HEK293 (cell line): ENCODE results near the gene HPDL.
"Not testable (repeated sequence)": the region's sequence is repeated elsewhere in the genome, so short reads cannot be mapped to it uniquely, and the experiment has no call there.

ENCODE experiments used
- ZNF274 ChIP-seq, 2 experiments: fragments of 200-500 bp in 1 of 2; fragments of 450-650 bp in 1 of 2; sonication (Bioruptor generic) in 1 of 2; formaldehyde crosslinking in 1 of 2; IDR thresholded peaks; 2 replicates each; pipeline versions ENCODE4 v1.5.1 to v1.6.1; 2014 to 2016; ENCODE audit warnings: borderline replicate concordance in 1 of 2, inconsistent platforms in 1 of 2, low read length in 1 of 2, missing biosample characterization in 1 of 2, missing genetic modification characterization in 1 of 2
- ZNF791 ChIP-seq: fragments of 450-650 bp; formaldehyde crosslinking; IDR thresholded peaks from 2 replicates; pipeline ENCODE4 v1.5.1; 2016; ENCODE audit warnings: missing biosample characterization, missing genetic modification characterization
- TF ChIP-seq, protein P1 (sequence below): fragments of 450-650 bp; formaldehyde crosslinking; IDR thresholded peaks from 2 replicates; pipeline ENCODE4 v1.5.1; 2016; ENCODE audit warnings: missing biosample characterization, missing genetic modification characterization

GRCh38 chr1:45284858-45285257, 41.8 kb upstream of the HPDL start:
- TF ChIP-seq, protein P1, sequence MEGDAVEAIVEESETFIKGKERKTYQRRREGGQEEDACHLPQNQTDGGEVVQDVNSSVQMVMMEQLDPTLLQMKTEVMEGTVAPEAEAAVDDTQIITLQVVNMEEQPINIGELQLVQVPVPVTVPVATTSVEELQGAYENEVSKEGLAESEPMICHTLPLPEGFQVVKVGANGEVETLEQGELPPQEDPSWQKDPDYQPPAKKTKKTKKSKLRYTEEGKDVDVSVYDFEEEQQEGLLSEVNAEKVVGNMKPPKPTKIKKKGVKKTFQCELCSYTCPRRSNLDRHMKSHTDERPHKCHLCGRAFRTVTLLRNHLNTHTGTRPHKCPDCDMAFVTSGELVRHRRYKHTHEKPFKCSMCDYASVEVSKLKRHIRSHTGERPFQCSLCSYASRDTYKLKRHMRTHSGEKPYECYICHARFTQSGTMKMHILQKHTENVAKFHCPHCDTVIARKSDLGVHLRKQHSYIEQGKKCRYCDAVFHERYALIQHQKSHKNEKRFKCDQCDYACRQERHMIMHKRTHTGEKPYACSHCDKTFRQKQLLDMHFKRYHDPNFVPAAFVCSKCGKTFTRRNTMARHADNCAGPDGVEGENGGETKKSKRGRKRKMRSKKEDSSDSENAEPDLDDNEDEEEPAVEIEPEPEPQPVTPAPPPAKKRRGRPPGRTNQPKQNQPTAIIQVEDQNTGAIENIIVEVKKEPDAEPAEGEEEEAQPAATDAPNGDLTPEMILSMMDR (tag by site-specific recombination): not testable (repeated sequence)
- not testable (repeated sequence) for TF ChIP-seq ZNF274 (IDR thresholded peaks at IDR 0.05; ENCODE audit: low read length); ZNF274 (tag by site-specific recombination; IDR thresholded peaks at IDR 0.05; ENCODE audit: borderline replicate concordance); ZNF791 (tag by site-specific recombination)
